ENCODE measurements around the gene TDRD3. TPM values are rescaled to one million over a fixed set of nuclear protein-coding genes. Genes with fewer than 3 reads are reported as not detected.

TDRD3 gene
- polyA plus RNA-seq, 1 of the 3 experiments (the other 2 are of a cell fraction), result 3.8 TPM

- CTCF ChIA-PET, result no interaction called here
- no peak overlapping the region for H2AFZ ChIP-seq (ENCODE audit: low read depth)
- no peaks in the 10 kb centered on the region for H4K20me1 ChIP-seq (ENCODE audit: insufficient read depth)
- H3K9me2 ChIP-seq, result no peaks in the 10 kb centered on the region
- no peak for DNase-seq
- H3K27me3 ChIP-seq (ENCODE audit: insufficient read depth), result no peaks in the 10 kb centered on the region
- H3K4me2 ChIP-seq, result no peak overlapping the region
- no peaks in the 10 kb centered on the region for H3K79me2 ChIP-seq (ENCODE audit: insufficient read depth)
- no peak overlapping the region for H3K27ac ChIP-seq (ENCODE audit: low read depth in 2 of 2, low read length in 1 of 2)
- 81% methylated on average over 5 of the region's 5 CpGs for WGBS (ENCODE audit: low lambda C conversion rate)
- POLR2A ChIA-PET, result no interaction called here
- no peaks in the 10 kb centered on the region for H3K9me3 ChIP-seq
- no peak for TF ChIP-seq MAX (IDR thresholded peaks at IDR 0.05; ENCODE audit: low read depth)
- TF ChIP-seq RAD21 (IDR thresholded peaks at IDR 0.05; ENCODE audit: low read length), result no peak
- no peak for TF ChIP-seq CHD2 (IDR thresholded peaks at IDR 0.05; ENCODE audit: low read length, partially characterized antibody)
- no peak for TF ChIP-seq RCOR1 (IDR thresholded peaks at IDR 0.05; ENCODE audit: low read length)
- TF ChIP-seq, protein P1, sequence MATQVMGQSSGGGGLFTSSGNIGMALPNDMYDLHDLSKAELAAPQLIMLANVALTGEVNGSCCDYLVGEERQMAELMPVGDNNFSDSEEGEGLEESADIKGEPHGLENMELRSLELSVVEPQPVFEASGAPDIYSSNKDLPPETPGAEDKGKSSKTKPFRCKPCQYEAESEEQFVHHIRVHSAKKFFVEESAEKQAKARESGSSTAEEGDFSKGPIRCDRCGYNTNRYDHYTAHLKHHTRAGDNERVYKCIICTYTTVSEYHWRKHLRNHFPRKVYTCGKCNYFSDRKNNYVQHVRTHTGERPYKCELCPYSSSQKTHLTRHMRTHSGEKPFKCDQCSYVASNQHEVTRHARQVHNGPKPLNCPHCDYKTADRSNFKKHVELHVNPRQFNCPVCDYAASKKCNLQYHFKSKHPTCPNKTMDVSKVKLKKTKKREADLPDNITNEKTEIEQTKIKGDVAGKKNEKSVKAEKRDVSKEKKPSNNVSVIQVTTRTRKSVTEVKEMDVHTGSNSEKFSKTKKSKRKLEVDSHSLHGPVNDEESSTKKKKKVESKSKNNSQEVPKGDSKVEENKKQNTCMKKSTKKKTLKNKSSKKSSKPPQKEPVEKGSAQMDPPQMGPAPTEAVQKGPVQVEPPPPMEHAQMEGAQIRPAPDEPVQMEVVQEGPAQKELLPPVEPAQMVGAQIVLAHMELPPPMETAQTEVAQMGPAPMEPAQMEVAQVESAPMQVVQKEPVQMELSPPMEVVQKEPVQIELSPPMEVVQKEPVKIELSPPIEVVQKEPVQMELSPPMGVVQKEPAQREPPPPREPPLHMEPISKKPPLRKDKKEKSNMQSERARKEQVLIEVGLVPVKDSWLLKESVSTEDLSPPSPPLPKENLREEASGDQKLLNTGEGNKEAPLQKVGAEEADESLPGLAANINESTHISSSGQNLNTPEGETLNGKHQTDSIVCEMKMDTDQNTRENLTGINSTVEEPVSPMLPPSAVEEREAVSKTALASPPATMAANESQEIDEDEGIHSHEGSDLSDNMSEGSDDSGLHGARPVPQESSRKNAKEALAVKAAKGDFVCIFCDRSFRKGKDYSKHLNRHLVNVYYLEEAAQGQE (IDR thresholded peaks at IDR 0.05; ENCODE audit: low read depth, low read length), result no peak
- no peak for TF ChIP-seq RFX5 (IDR thresholded peaks at IDR 0.05; ENCODE audit: low read length)
- no peak for TF ChIP-seq FOSL2 (IDR thresholded peaks at IDR 0.05; ENCODE audit: borderline replicate concordance, low read depth)
- TF ChIP-seq, protein P2, sequence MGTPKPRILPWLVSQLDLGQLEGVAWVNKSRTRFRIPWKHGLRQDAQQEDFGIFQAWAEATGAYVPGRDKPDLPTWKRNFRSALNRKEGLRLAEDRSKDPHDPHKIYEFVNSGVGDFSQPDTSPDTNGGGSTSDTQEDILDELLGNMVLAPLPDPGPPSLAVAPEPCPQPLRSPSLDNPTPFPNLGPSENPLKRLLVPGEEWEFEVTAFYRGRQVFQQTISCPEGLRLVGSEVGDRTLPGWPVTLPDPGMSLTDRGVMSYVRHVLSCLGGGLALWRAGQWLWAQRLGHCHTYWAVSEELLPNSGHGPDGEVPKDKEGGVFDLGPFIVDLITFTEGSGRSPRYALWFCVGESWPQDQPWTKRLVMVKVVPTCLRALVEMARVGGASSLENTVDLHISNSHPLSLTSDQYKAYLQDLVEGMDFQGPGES (IDR thresholded peaks at IDR 0.05; ENCODE audit: low read depth, low read length), result no peak
- TF ChIP-seq ELF1 (IDR thresholded peaks at IDR 0.05), result no peak
- no peak for TF ChIP-seq EP300 (IDR thresholded peaks at IDR 0.05; ENCODE audit: borderline replicate concordance in 1 of 2, low read depth in 1 of 2, low read length in 1 of 2)
- no peak for TF ChIP-seq GATA2 (CRISPR knock-in tag; IDR thresholded peaks at IDR 0.05)
- TF ChIP-seq CTCF (IDR thresholded peaks at IDR 0.05), result no peak
- TF ChIP-seq USF2 (IDR thresholded peaks at IDR 0.05; ENCODE audit: borderline replicate concordance, low read depth, low read length), result no peak
- H3K36me3 ChIP-seq (replicated peaks in 1 of 2; ENCODE audit: control insufficient read depth in 1 of 2, insufficient read depth in 2 of 2, low read length in 1 of 2), result peaks cover 0 to 5% of the 10 kb centered on the region in 2 experiments
- no peak overlapping the region for H3K4me3 ChIP-seq (ENCODE audit: low read depth in 2 of 2, low read length in 1 of 2)
- no peaks in the 10 kb centered on the region for H3F3A ChIP-seq (replicated peaks; ENCODE audit: insufficient read depth)
- no peaks in the 10 kb centered on the region for H3K4me1 ChIP-seq (ENCODE audit: control insufficient read depth in 1 of 2, insufficient read depth in 2 of 2, low read depth in 1 of 2, low read length in 1 of 2)
- H3K9ac ChIP-seq, result no peak overlapping the region
Measured at GRCh38 chr13:60562096-60562780, 165.2 kb downstream of the TDRD3 start.
